Measurements from ENCODE around the gene ADCY4. TPM values are rescaled to one million over a fixed set of nuclear protein-coding genes. Genes with fewer than 3 reads are reported as not detected.
A peak's percentile ranks its signal among the peaks of the same experiment; 100 is the strongest.

The ADCY4 gene
- total and polyA plus RNA-seq, 2 of the 13 experiments (the other 11 are each of a cell fraction or from before 2014, with no cell fraction given), result 0.03 TPM; not detected in 1

DNA sequence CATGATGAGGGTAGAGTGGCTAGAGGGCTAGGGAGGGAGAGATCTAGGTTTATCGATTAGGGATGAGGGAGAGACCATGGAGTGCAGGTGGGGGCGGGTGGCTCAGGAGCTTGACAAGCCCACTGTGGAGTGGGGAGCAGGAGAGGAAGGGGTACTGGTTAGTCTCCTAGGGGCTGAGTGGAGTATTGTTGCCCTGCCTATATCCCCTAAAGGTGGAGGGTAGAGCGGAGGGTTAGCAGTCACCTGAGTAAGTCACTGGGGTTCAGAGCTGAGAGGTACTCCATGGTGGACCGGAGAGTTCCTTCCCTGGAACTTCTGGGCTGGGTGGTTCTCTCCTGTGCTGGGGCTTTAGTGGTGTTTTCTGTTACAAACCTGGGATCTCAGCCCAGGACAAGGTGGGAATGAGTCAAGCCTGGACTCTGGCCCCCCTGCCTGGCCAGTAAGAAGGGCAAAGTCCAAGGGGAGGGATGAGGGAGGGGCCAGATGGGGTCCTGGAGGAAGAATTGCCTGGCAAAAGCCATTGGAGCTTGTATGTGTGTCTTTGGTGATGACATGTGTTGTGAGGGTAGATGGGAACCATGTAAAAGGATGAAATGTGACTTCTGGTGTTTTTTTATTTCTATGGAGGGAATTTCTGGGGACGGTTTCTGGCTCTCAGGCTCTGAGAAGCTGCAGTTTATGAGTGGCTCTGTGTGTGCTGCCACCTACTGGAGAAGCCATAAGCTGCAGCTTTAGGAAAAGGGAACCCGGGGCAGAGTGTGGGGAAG lies 27.1 kb downstream of the ADCY4 start, which contains the start of gene CIDEB (continued):
- TF ChIP-seq ZBTB8A (CRISPR knock-in tag; IDR thresholded peaks at IDR 0.05; ENCODE audit: borderline replicate concordance, low read depth) (peak; percentile 25; the same call in 1 of the 2 replicates), NR2C2 (CRISPR knock-in tag; IDR thresholded peaks at IDR 0.05; ENCODE audit: borderline replicate concordance) (peak; percentile 75), ZFP1 (CRISPR knock-in tag; IDR thresholded peaks at IDR 0.05) (peak; percentile 84; the same call in 1 of the 2 replicates), IRX3 (CRISPR knock-in tag; IDR thresholded peaks at IDR 0.05; ENCODE audit: borderline replicate concordance, low read depth) (no peak), ZNF670 (CRISPR knock-in tag; IDR thresholded peaks at IDR 0.05; ENCODE audit: borderline replicate concordance) (no peak), ZNF780A (CRISPR knock-in tag; IDR thresholded peaks at IDR 0.05) (no peak), FOXA1 (IDR thresholded peaks at IDR 0.05) (no peak), FOXA1 (CRISPR knock-in tag; IDR thresholded peaks at IDR 0.05) (peak; percentile 50), ZBTB20 (CRISPR knock-in tag; IDR thresholded peaks at IDR 0.05; ENCODE audit: borderline replicate concordance, low read depth) (peak; percentile 64; the same call in 1 of the 2 replicates), ZNF296 (CRISPR knock-in tag; conservative IDR thresholded peaks at IDR 0.05) (no peak), DPF2 (CRISPR knock-in tag; IDR thresholded peaks at IDR 0.05; ENCODE audit: borderline replicate concordance, low read depth) (peak; percentile 100), CREM (IDR thresholded peaks at IDR 0.05) (peak; percentile 87), CREM (CRISPR knock-in tag; IDR thresholded peaks at IDR 0.05) (no peak), ZNF224 (CRISPR knock-in tag; IDR thresholded peaks at IDR 0.05) (peak; percentile 86), TBL1XR1 (IDR thresholded peaks at IDR 0.05; ENCODE audit: borderline replicate concordance, low read length, partially characterized antibody) (peak; percentile 41), ZNF652 (CRISPR knock-in tag; IDR thresholded peaks at IDR 0.05; ENCODE audit: borderline replicate concordance, low read depth) (peak; percentile 52; the same call in 1 of the 2 replicates), KDM5A (IDR thresholded peaks at IDR 0.05; ENCODE audit: borderline replicate concordance, low read length) (peak; percentile 90; the same call in 1 of the 2 replicates), SOX13 (IDR thresholded peaks at IDR 0.05) (no peak), SOX13 (CRISPR knock-in tag; conservative IDR thresholded peaks at IDR 0.05 in 1 of 2, IDR thresholded peaks at IDR 0.05 in 1 of 2) (peak; percentile 80 to 87)
- TF ChIP-seq, protein P1, sequence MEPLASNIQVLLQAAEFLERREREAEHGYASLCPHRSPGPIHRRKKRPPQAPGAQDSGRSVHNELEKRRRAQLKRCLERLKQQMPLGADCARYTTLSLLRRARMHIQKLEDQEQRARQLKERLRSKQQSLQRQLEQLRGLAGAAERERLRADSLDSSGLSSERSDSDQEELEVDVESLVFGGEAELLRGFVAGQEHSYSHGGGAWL (CRISPR knock-in tag; IDR thresholded peaks at IDR 0.05), result 0 out of 2 replicates have a peak, but pooled peaks have one; percentile 9
- TF ChIP-seq, protein P2, sequence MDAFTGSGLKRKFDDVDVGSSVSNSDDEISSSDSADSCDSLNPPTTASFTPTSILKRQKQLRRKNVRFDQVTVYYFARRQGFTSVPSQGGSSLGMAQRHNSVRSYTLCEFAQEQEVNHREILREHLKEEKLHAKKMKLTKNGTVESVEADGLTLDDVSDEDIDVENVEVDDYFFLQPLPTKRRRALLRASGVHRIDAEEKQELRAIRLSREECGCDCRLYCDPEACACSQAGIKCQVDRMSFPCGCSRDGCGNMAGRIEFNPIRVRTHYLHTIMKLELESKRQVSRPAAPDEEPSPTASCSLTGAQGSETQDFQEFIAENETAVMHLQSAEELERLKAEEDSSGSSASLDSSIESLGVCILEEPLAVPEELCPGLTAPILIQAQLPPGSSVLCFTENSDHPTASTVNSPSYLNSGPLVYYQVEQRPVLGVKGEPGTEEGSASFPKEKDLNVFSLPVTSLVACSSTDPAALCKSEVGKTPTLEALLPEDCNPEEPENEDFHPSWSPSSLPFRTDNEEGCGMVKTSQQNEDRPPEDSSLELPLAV (CRISPR knock-in tag; conservative IDR thresholded peaks at IDR 0.05; ENCODE audit: low read depth), result no peak
- TF ChIP-seq, protein P3, sequence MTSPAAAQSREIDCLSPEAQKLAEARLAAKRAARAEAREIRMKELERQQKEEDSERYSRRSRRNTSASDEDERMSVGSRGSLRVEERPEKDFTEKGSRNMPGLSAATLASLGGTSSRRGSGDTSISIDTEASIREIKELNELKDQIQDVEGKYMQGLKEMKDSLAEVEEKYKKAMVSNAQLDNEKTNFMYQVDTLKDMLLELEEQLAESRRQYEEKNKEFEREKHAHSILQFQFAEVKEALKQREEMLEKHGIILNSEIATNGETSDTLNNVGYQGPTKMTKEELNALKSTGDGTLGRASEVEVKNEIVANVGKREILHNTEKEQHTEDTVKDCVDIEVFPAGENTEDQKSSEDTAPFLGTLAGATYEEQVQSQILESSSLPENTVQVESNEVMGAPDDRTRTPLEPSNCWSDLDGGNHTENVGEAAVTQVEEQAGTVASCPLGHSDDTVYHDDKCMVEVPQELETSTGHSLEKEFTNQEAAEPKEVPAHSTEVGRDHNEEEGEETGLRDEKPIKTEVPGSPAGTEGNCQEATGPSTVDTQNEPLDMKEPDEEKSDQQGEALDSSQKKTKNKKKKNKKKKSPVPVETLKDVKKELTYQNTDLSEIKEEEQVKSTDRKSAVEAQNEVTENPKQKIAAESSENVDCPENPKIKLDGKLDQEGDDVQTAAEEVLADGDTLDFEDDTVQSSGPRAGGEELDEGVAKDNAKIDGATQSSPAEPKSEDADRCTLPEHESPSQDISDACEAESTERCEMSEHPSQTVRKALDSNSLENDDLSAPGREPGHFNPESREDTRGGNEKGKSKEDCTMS (CRISPR knock-in tag; conservative IDR thresholded peaks at IDR 0.05), result peak; percentile 31; the same call in 1 of the 2 replicates
- TF ChIP-seq, protein P4, sequence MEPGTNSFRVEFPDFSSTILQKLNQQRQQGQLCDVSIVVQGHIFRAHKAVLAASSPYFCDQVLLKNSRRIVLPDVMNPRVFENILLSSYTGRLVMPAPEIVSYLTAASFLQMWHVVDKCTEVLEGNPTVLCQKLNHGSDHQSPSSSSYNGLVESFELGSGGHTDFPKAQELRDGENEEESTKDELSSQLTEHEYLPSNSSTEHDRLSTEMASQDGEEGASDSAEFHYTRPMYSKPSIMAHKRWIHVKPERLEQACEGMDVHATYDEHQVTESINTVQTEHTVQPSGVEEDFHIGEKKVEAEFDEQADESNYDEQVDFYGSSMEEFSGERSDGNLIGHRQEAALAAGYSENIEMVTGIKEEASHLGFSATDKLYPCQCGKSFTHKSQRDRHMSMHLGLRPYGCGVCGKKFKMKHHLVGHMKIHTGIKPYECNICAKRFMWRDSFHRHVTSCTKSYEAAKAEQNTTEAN (CRISPR knock-in tag; conservative IDR thresholded peaks at IDR 0.05), result peak; percentile 72; the same call in 1 of the 2 replicates

All from HepG2 (cell line).